H1 (cell line): Measurements from ENCODE around the gene RBMS1. TPM values are rescaled to one million over a fixed set of nuclear protein-coding genes. Genes with fewer than 3 reads are reported as not detected.

Experiments used
- CTCF ChIA-PET: fragments of 300-600 bp; sonication (Branson Sonifier 250); formaldehyde crosslinking; loops from one replicate; lab custom pipeline; 2021; ENCODE audit not compliant: partially characterized antibody; lab: Charles Lee
- POLR2A ChIA-PET: fragments of 300-600 bp; sonication (Branson Sonifier 250); formaldehyde crosslinking; loops from one replicate; lab custom pipeline; 2021; ENCODE audit warnings: inconsistent platforms; ENCODE audit not compliant: partially characterized antibody; lab: Charles Lee
- DNase-seq, 2 experiments: peaks; one replicate each; pipeline versions ENCODE4 v3.0.0 to v3.0.0-alpha.2; 2010 to 2022; ENCODE audit warnings: low spot score in 2 of 2, low read depth in 1 of 2, mixed read lengths in 1 of 2
- FAIRE-seq: peaks from 2 replicates; lab custom pipeline; 2011; peaks lifted over from hg19 to GRCh38; lab: Jason Lieb, UNC
- H2AFZ ChIP-seq: 2 replicates; pipeline ENCODE4 v1.8.1; 2012; ENCODE audit warnings: low read length, inconsistent platforms
- H2AK5ac ChIP-seq: 2 replicates; pipeline ENCODE4 v1.6.1; 2013; ENCODE audit warnings: low read depth, low read length
- H2BK120ac ChIP-seq: replicated peaks from 2 replicates; pipeline ENCODE3; 2013; ENCODE audit warnings: low read depth, low read length, inconsistent platforms
- H2BK12ac ChIP-seq: 2 replicates; pipeline ENCODE4 v1.6.1; 2013; ENCODE audit warnings: low read depth, low read length
- H2BK15ac ChIP-seq: 2 replicates; pipeline ENCODE4 v1.6.1; 2013; ENCODE audit warnings: low read length
- H2BK20ac ChIP-seq: 2 replicates; pipeline ENCODE4 v1.6.1; 2013; ENCODE audit warnings: low read length
- H2BK5ac ChIP-seq: 2 replicates; pipeline ENCODE4 v1.6.1; 2013; ENCODE audit warnings: low read depth, low read length
- H3K14ac ChIP-seq: 2 replicates; pipeline ENCODE4 v1.6.1; 2013; ENCODE audit warnings: inconsistent platforms; ENCODE audit not compliant: insufficient read length
- H3K18ac ChIP-seq: 2 replicates; pipeline ENCODE4 v1.6.1; 2013; ENCODE audit warnings: low read length; ENCODE audit errors: extremely low read depth
- H3K23ac ChIP-seq: 2 replicates; pipeline ENCODE4 v1.6.1; 2013; ENCODE audit warnings: inconsistent platforms; ENCODE audit not compliant: insufficient read length
- H3K23me2 ChIP-seq: 2 replicates; pipeline ENCODE4 v1.6.1; 2013; ENCODE audit warnings: low read depth, low read length
- H3K27ac ChIP-seq: 2 replicates; pipeline ENCODE4 v1.6.1; 2011; ENCODE audit warnings: low read depth, low read length, inconsistent platforms
- H3K27me3 ChIP-seq, 4 experiments: replicated peaks in 1 of 4; 1 replicate in 1 of 4; 2 replicates in 3 of 4; pipeline versions ENCODE4 v1.6.1 to v1.8.1; 2011 to 2013; ENCODE audit warnings: low read length in 3 of 4, mild to moderate bottlenecking in 3 of 4, inconsistent platforms in 2 of 4, mixed read lengths in 2 of 4, moderate library complexity in 1 of 4; ENCODE audit not compliant: control insufficient read depth in 3 of 4, insufficient read depth in 3 of 4; ENCODE audit errors: extremely low read depth in 1 of 4
- H3K36me3 ChIP-seq, 4 experiments: 2 replicates each; pipeline versions ENCODE4 v1.6.1 to v1.8.1; 2011 to 2013; ENCODE audit warnings: mild to moderate bottlenecking in 4 of 4, low read length in 3 of 4, moderate library complexity in 2 of 4, control low read depth in 1 of 4, inconsistent platforms in 1 of 4; ENCODE audit not compliant: insufficient read depth in 4 of 4, control insufficient read depth in 2 of 4
- H3K4ac ChIP-seq: replicated peaks from 2 replicates; pipeline ENCODE3; 2013; ENCODE audit warnings: low read length, low read depth, mixed read lengths, inconsistent platforms; ENCODE audit not compliant: insufficient read length
- H3K4me1 ChIP-seq, 4 experiments: replicated peaks in 1 of 4; 1 replicate in 1 of 4; 2 replicates in 3 of 4; pipeline versions ENCODE4 v1.6.1 to v1.8.1; 2011 to 2013; ENCODE audit warnings: low read length in 3 of 4, inconsistent platforms in 2 of 4, mixed read lengths in 1 of 4; ENCODE audit not compliant: insufficient read depth in 4 of 4, control insufficient read depth in 3 of 4
- H3K4me2 ChIP-seq, 2 experiments: 2 replicates each; pipeline versions ENCODE4 v1.6.1 to v1.8.1; 2011 to 2013; ENCODE audit warnings: low read depth in 2 of 2, low read length in 2 of 2, control low read depth in 1 of 2, inconsistent platforms in 1 of 2, mild to moderate bottlenecking in 1 of 2; ENCODE audit not compliant: insufficient read depth in 1 of 2
- H3K4me3 ChIP-seq, 4 experiments: fragments of 200-600, 300-600 bp in 1 of 4; sonication (generic), shearing (Covaris generic), sonication (Bioruptor Twin) in 1 of 4; 2 replicates each; pipeline versions ENCODE4 v1.5.1 to v1.8.1; 2011 to 2016; ENCODE audit warnings: low read length in 4 of 4, low read depth in 3 of 4, control low read depth in 2 of 4, inconsistent platforms in 2 of 4, mild to moderate bottlenecking in 2 of 4, mixed read lengths in 1 of 4, moderate library complexity in 1 of 4; ENCODE audit not compliant: insufficient read depth in 2 of 4; ENCODE audit errors: extremely low read depth in 1 of 4
- H3K56ac ChIP-seq: replicated peaks from 2 replicates; pipeline ENCODE3; 2013; ENCODE audit warnings: low read depth, mild to moderate bottlenecking, mixed read lengths, low read length, inconsistent platforms; ENCODE audit not compliant: insufficient read length
- H3K79me1 ChIP-seq: 2 replicates; pipeline ENCODE4 v1.6.1; 2013; ENCODE audit warnings: low read depth, low read length, control low read depth
- H3K79me2 ChIP-seq, 2 experiments: 2 replicates each; pipeline versions ENCODE4 v1.6.1 to v1.8.1; 2012 to 2013; ENCODE audit warnings: low read length in 2 of 2, mild to moderate bottlenecking in 2 of 2, inconsistent platforms in 1 of 2; ENCODE audit not compliant: insufficient read depth in 2 of 2, control insufficient read depth in 1 of 2
- H3K9ac ChIP-seq, 4 experiments: replicated peaks in 1 of 4; 1 replicate in 1 of 4; 2 replicates in 3 of 4; pipeline versions ENCODE4 v1.6.1 to v1.8.1; 2011 to 2013; ENCODE audit warnings: low read depth in 3 of 4, low read length in 3 of 4, control low read depth in 2 of 4, mild to moderate bottlenecking in 2 of 4, moderate library complexity in 2 of 4, inconsistent platforms in 1 of 4; ENCODE audit errors: extremely low read depth in 1 of 4
- H3K9me3 ChIP-seq, 2 experiments: 2 replicates each; pipeline versions ENCODE4 v1.6.1 to v1.8.1; 2012 to 2013; ENCODE audit warnings: mild to moderate bottlenecking in 2 of 2, moderate library complexity in 2 of 2, control low read depth in 1 of 2, inconsistent platforms in 1 of 2, low read depth in 1 of 2, low read length in 1 of 2, mixed read lengths in 1 of 2; ENCODE audit not compliant: insufficient read depth in 2 of 2
- H4K20me1 ChIP-seq, 2 experiments: replicated peaks in 1 of 2; 2 replicates each; pipeline versions ENCODE3 to v1.8.1; 2011 to 2013; ENCODE audit warnings: inconsistent platforms in 2 of 2, low read length in 2 of 2, mild to moderate bottlenecking in 1 of 2; ENCODE audit not compliant: insufficient read depth in 2 of 2, control insufficient read depth in 1 of 2
- H4K5ac ChIP-seq: 2 replicates; pipeline ENCODE4 v1.6.1; 2013; ENCODE audit warnings: low read length, low read depth, mixed read lengths, inconsistent platforms; ENCODE audit not compliant: insufficient read length
- H4K8ac ChIP-seq: 2 replicates; pipeline ENCODE4 v1.8.0; 2013; ENCODE audit warnings: mild to moderate bottlenecking, moderate library complexity, low read length, inconsistent platforms; ENCODE audit not compliant: insufficient read depth; ENCODE audit errors: extremely low read depth
- H4K91ac ChIP-seq: replicated peaks from 2 replicates; pipeline ENCODE3; 2013; ENCODE audit warnings: low read length, mixed read lengths, inconsistent platforms; ENCODE audit not compliant: insufficient read length
- CBX5 ChIP-seq: fragments of 300-800, 300-1000 bp; sonication (generic); IDR thresholded peaks from 2 replicates; pipeline ENCODE4 v1.7.1; 2016; ENCODE audit warnings: antibody characterized with exemption, low read length, low read depth
- CBX8 ChIP-seq: fragments of 300-800, 300-1000 bp; sonication (generic); IDR thresholded peaks from 2 replicates; pipeline ENCODE4 v1.7.1; 2016; ENCODE audit warnings: low read depth, low read length, borderline replicate concordance
- CHD2 ChIP-seq: IDR thresholded peaks from 2 replicates; pipeline ENCODE4 v1.6.1; 2012; ENCODE audit warnings: low read length, improper control_type of control experiment
- GABPA ChIP-seq: IDR thresholded peaks from 2 replicates; pipeline ENCODE4 v1.6.1; 2011; ENCODE audit warnings: mild to moderate bottlenecking, low read length, moderate library complexity, borderline replicate concordance; ENCODE audit not compliant: insufficient read depth
- GTF2F1 ChIP-seq: IDR thresholded peaks from 2 replicates; pipeline ENCODE4 v1.6.1; 2012; ENCODE audit warnings: low read depth, low read length, improper control_type of control experiment, borderline replicate concordance
- POLR2A ChIP-seq, 2 experiments: IDR thresholded peaks; 1 replicate in 1 of 2; 2 replicates in 1 of 2; pipeline ENCODE4 v1.6.1; 2011; ENCODE audit warnings: low read depth in 2 of 2, low read length in 2 of 2, mild to moderate bottlenecking in 2 of 2; ENCODE audit errors: control extremely low read depth in 1 of 2
- POLR2AphosphoS5 ChIP-seq: IDR thresholded peaks from 2 replicates; pipeline ENCODE4 v1.6.1; 2011; ENCODE audit warnings: low read depth, low read length
- SIX5 ChIP-seq: IDR thresholded peaks from 2 replicates; pipeline ENCODE4 v1.6.1; 2011; ENCODE audit warnings: mild to moderate bottlenecking, low read depth, low read length
- SP1 ChIP-seq: IDR thresholded peaks from 2 replicates; pipeline ENCODE4 v1.6.1; 2011; ENCODE audit warnings: low read depth, low read length
- TAF7 ChIP-seq: optimal IDR thresholded peaks from 2 replicates; pipeline ENCODE3; 2011; ENCODE audit warnings: low read depth, mild to moderate bottlenecking, inconsistent platforms, low read length, moderate library complexity, borderline replicate concordance
- TBP ChIP-seq: IDR thresholded peaks from 2 replicates; pipeline ENCODE4 v1.6.1; 2011; ENCODE audit warnings: low read depth, low read length, improper control_type of control experiment
- YY1 ChIP-seq: IDR thresholded peaks from 2 replicates; pipeline ENCODE4 v1.6.1; 2011; ENCODE audit warnings: low read depth, mild to moderate bottlenecking, low read length
- WGBS, 2 experiments: shearing (Covaris generic) in 1 of 2; methylation state at CpG; one replicate each; pipeline versions ENCODE4 v1.1.6 to v1.1.7; 2013 to 2015; ENCODE audit warnings: low lambda C conversion rate in 2 of 2, mixed read lengths in 2 of 2, inconsistent platforms in 1 of 2, low coverage in 1 of 2, missing lambda C conversion rate in 1 of 2; ENCODE audit not compliant: insufficient replicate concordance in 2 of 2, insufficient coverage in 1 of 2, insufficient read length in 1 of 2; ENCODE audit errors: extremely low coverage in 1 of 2, missing lambda C conversion rate in 1 of 2; 5-methylcytosine and 5-hydroxymethylcytosine counted together
- polyA plus RNA-seq, 7 experiments: library from polyadenylated mRNA; depleted of rRNA in 3 of 7; stranded (reverse) in 5 of 7; unstranded in 2 of 7; fragments of >200 nt in 5 of 7; fragments of 200-250 nt in 2 of 7; gene quantifications; 1 replicate in 5 of 7; 2 replicates in 1 of 7; 4 replicates in 1 of 7; pipeline versions ENCODE4 v1.2.1 to v1.2.3, GENCODE V29; 2011 to 2013; ENCODE audit warnings: missing spikeins in 2 of 7, mixed read lengths in 2 of 7
- total RNA-seq: library from RNA; stranded (reverse); fragmentation: NEBNext Ultra II Directional; extraction: Animal tissue kit (Norgen Biotek cat#: 25700); gene quantifications from 2 replicates; pipeline ENCODE4 v1.2.1, GENCODE V29; 2021
- TF ChIP-seq, protein P1 (sequence below), 3 experiments: IDR thresholded peaks; 1 replicate in 2 of 3; 2 replicates in 1 of 3; pipeline versions ENCODE4 v1.5.1 to v1.6.1; 2011; ENCODE audit warnings: low read length in 3 of 3, mild to moderate bottlenecking in 3 of 3, inconsistent platforms in 2 of 3, low read depth in 1 of 3, moderate library complexity in 1 of 3; ENCODE audit not compliant: insufficient read depth in 1 of 3; ENCODE audit errors: control extremely low read depth in 1 of 3

Gene RBMS1
- total and polyA plus RNA-seq, 2 of the 8 experiments (the other 6 are each of a cell fraction or from before 2014, with no cell fraction given), result 53.7 to 60.0 TPM

DNA sequence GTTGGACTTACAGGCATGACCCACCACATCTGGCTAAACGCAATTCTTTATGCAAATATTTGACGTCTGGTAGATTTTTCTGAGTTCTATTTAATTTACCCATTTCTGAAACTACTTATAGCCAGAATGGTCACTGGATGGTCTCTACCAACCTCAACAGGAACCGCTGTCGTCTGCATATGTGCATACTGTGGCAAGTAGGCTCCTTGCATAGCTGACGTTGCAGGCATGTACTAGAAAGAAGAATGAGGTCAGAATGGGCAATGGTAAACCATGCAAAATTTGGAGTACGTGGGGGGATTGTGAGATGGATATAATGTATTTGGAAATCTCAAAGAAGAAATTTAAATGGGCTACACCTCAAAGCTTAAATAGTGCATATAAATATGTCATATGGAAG, 216.5 kb downstream of the RBMS1 start:
- H3K4me1 ChIP-seq, result no peaks in the 10 kb centered on the region
- H3K56ac ChIP-seq, result no peak overlapping the region
- H2BK12ac ChIP-seq, result no peak overlapping the region
- H2BK15ac ChIP-seq, result no peak overlapping the region
- no peak overlapping the region for H3K18ac ChIP-seq
- H2BK20ac ChIP-seq, result no peak overlapping the region
- CTCF ChIA-PET, result interaction anchor here (1.1 to 2.7 kb wide), 4 partner anchors 14 to 48 kb away, joined by 3 to 11 read pairs (median 6); no protein-coding TSS in a partner anchor
- no peak for FAIRE-seq
- H3K14ac ChIP-seq, result no peak overlapping the region
- H4K8ac ChIP-seq, result no peak overlapping the region
- H3K23me2 ChIP-seq, result no peaks in the 10 kb centered on the region
- no peaks in the 10 kb centered on the region for H3K79me2 ChIP-seq
- no peak overlapping the region for H2BK5ac ChIP-seq
- H3K23ac ChIP-seq, result no peak overlapping the region
- H3K9me3 ChIP-seq, result no peaks in the 10 kb centered on the region
- H4K5ac ChIP-seq, result no peak overlapping the region
- no peak overlapping the region for H3K4ac ChIP-seq
- POLR2A ChIA-PET, result no interaction called here
- H3K79me1 ChIP-seq, result no peaks in the 10 kb centered on the region
- peaks cover 3 to 40% (median 20%) of the 10 kb centered on the region in 4 experiments; a peak in 7 of 8 replicates for H3K36me3 ChIP-seq
- H3K4me3 ChIP-seq, result no peak overlapping the region
- no peak overlapping the region for H3K27ac ChIP-seq
- no peak overlapping the region for H3K4me2 ChIP-seq
- no peak for DNase-seq
- no peak overlapping the region for H4K91ac ChIP-seq
- no peak overlapping the region for H2AK5ac ChIP-seq
- H2BK120ac ChIP-seq, result no peak overlapping the region
- H2AFZ ChIP-seq, result no peak overlapping the region
- H4K20me1 ChIP-seq, result no peaks in the 10 kb centered on the region
- H3K9ac ChIP-seq, result no peak overlapping the region
- 94% methylated on average over 6 of the region's 6 CpGs; no CpG with 5 or more reads in 1 of the 2 experiments for WGBS, 2 experiments
- peaks cover 0 to 1% (median 0%) of the 10 kb centered on the region in 4 experiments; a peak in 1 of 7 replicates for H3K27me3 ChIP-seq
- TF ChIP-seq, protein P1, sequence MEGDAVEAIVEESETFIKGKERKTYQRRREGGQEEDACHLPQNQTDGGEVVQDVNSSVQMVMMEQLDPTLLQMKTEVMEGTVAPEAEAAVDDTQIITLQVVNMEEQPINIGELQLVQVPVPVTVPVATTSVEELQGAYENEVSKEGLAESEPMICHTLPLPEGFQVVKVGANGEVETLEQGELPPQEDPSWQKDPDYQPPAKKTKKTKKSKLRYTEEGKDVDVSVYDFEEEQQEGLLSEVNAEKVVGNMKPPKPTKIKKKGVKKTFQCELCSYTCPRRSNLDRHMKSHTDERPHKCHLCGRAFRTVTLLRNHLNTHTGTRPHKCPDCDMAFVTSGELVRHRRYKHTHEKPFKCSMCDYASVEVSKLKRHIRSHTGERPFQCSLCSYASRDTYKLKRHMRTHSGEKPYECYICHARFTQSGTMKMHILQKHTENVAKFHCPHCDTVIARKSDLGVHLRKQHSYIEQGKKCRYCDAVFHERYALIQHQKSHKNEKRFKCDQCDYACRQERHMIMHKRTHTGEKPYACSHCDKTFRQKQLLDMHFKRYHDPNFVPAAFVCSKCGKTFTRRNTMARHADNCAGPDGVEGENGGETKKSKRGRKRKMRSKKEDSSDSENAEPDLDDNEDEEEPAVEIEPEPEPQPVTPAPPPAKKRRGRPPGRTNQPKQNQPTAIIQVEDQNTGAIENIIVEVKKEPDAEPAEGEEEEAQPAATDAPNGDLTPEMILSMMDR (IDR thresholded peaks at IDR 0.05; ENCODE audit: control extremely low read depth in 1 of 3, insufficient read depth in 1 of 3, low read depth in 1 of 3, low read length in 3 of 3), result no peak
- no peak for TF ChIP-seq SP1
- no peak for TF ChIP-seq SIX5
- TF ChIP-seq GTF2F1, result no peak
- no peak for TF ChIP-seq CHD2
- TF ChIP-seq CBX5, result no peak
- no peak for TF ChIP-seq POLR2A (IDR thresholded peaks at IDR 0.05; ENCODE audit: control extremely low read depth in 1 of 2, low read depth in 2 of 2, low read length in 2 of 2)
- TF ChIP-seq POLR2AphosphoS5, result no peak
- no peak for TF ChIP-seq TBP
- TF ChIP-seq GABPA, result no peak
- no peak for TF ChIP-seq YY1
- no peak for TF ChIP-seq CBX8
- TF ChIP-seq TAF7, result no peak
